ENCODE data around the gene GAB1.
A peak's percentile ranks its signal among the peaks of the same experiment; 100 is the strongest.

The GAB1 gene

DNA sequence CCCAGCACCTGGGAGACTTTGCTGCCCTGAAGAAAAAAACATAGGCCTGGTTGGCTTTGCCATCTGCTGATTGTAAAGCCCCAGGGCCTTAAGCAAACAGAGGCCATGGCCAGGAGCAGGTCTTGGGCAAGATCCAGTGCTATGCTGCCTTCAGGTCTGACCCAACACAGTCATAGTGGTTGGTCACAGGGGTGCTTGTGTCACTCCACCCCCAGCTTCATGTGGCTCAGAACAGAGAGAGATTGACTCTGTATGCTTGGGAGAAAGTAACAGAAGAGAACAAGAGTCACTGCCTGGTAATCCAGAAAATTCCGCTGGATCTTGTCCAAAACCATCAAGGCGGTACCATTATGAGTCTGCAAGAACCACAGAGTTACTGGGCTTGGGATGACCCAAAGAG is 152.4 kb downstream of the GAB1 start:
- DNase-seq (ENCODE audit: low spot score) = no peak

DNA sequence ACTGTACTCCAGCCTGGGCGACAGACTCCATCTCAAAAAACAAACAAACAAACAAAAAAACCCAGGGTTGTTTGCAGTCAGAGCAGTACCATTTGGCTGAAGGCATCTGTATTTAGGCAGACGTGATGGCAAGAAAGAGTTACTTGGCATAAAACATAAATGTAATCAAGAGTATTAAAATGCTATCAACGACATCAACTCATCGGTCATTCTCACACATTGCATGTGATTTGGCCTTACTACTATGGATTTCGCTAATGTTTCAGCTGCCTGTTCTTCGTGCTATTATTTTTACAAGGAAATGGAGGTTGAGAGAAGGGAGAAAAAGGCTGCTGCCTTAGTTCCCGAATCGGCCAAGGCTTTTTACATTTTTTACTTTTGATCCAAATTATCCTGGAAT is 161.3 kb downstream of the GAB1 start:
- DNase-seq (ENCODE audit: low spot score) = no peak

- no peak for DNase-seq (ENCODE audit: low spot score)
Measured at GRCh38 chr4:143502231-143502630, 165.6 kb downstream of the GAB1 start.

DNA sequence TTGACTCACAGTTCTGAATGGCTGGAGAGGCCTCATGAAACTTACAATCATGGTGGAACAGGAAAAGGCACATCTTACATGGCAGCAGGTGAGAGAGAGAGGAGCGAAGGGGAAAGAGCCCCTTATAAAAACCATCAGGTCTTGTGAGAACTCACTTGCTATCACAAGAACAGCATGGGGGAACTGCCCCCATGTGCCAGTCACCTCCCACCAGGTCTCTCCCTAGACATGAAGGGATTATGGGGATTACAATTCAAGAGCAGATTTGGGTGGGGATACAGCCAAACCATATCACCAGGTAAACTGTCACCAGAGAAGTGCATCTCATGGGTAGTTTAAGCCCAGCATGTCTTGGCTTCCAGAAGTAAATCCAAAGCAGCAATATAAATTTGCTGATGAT is 169.4 kb downstream of the GAB1 start:
- no peak for DNase-seq (ENCODE audit: low spot score)

DNA sequence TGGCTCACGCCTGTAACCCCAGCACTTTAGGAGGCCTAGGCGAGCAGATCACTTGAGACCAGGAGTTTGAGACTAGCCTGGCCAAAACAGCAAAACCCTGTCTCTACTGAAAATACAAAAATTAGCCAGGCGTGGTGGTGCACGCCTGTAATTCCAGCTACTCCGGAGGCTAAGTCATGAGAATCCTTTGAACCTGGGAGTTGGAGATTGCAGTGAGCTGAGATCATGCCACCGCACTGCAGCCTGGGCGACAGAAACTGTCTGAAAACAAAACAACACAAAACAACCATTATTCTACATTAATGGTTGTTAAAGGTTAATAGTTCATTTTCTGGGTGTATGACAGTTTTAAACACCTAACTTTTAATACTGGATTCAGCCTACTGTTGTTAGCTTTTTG is 175.2 kb downstream of the GAB1 start:
- no peak for DNase-seq (ENCODE audit: low spot score)

GRCh38 chr4:143512978-143513313 is 176.3 kb downstream of the GAB1 start:
- no peak for DNase-seq (ENCODE audit: low spot score)

DNA sequence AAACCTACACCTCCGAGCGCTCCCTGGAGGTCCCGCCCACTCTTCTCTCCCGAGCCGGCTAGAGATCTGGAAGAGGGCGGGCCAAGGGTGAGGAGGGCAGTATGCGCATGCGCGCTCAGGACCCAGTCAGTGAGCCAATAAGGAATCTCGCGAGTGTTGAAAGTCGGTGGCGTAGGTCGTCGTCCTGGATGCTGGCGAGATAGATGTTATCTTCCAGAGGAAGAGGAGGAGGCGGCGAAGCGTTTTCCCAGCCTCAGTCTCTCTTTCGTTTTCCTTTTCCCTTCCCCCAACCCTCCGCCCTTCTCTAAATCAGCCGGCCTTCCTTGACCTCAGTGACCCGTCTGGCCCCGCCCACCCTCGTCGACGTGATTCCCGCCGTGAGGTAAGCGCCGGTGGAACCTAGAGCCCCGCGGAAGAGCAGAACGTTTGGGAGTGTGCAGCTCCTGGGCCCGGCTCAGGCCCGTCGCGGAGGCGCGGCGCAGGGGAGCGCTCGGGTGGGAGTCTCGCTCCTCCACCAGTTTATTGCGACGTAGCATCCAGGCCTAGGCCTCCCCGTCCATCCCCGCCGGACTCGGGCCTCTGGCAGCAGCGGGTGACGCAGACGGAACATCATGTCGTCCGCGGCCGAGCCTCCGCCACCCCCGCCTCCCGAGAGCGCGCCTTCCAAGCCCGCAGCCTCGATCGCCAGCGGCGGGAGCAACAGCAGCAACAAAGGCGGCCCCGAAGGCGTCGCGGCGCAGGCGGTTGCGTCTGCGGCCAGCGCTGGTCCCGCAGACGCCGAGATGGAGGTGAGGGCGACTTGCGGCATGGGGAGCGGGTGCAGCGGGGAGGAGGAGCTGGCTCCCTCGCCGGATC is 176.9 kb downstream of the GAB1 start, which contains the start of gene SMARCA5:
Gene SMARCA5 (plus strand): TSS at position 389 of the 855 bp plus-strand sequence. CDS start 223 bp downstream, at position 612.
- DNase-seq (ENCODE audit: low spot score) = peak; percentile 95

DNA sequence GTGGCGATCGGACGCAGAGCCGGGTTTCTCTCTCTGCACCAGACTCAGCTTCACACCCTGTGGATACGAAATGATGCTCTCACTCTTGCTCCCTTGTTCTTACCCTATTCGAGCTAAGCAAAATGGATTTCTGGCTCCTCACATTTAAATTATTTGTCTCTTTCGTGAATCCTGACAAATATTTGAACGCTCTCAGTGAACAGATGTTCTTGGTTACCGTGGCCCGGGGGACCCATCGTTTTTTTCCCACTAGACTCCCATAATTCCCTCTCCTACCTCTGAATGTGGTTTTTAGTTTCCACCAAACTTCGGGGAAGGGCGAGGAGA is 177.5 kb downstream of the GAB1 start:
- DNase-seq (ENCODE audit: low spot score) = no peak

DNA sequence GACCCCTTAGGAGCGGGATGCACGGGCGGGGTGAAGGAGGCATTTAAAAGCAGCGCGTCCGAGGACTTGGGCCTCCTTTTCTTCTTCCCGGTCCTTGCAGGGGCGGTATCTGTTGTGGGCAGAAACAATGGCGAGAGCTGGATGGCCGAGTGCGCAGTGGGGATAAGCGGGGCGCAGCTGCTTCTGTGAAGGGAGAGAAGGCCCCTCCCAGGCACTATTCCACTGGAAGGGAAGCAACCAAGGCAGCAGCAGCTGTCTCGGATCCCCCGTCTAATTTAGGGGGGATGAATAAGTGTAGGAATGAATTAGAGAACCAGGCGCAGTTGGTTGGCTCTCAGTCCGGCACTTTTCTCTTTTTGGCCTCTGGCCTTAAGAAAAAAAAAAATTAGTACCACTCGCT is 177.8 kb downstream of the GAB1 start:
- peak; percentile 40 for DNase-seq (ENCODE audit: low spot score)

DNA sequence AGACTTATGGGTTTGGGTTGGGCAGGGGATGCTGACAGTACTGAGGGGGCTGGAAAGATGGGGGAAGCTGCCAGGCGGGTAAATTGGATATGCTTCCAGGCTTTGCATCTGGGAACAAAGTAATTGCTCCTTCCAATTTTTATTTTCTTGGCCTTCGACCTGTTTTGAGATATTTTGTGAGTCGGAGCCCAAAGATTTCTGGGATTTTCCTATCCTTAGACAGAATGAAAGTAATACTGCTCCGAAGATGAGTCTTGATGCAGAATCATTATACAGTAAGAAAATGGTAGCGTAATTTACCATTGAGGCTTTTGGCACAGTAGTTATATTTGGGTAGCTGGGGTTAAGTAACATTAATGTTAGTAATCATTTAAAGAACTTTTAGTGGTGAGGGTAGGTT is 178.2 kb downstream of the GAB1 start:
- DNase-seq (ENCODE audit: low spot score) = no peak

DNA sequence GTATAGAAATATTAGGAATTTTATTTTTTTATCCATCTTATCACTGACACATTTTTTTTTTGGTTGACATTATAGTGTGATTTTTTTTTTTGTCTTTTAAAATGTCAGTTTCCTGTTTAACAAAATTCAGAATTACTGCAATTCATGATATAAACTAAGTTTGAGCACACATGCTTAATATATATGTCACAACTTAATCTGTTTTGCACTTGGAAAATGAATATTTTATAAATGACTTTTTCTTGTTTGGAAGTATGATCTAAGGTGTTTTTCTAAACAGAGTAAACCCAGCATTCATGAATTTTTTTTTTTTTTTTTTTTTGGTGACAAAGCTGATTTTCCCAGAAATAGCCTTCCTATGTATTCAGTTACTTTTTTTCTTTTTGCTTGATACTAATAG is 179.2 kb downstream of the GAB1 start:
- no peak for DNase-seq (ENCODE audit: low spot score)

GRCh38 chr4:143517764-143518163 is 181.1 kb downstream of the GAB1 start:
- DNase-seq (ENCODE audit: low spot score) = no peak

Measured in iPS-NIHi11 (cell line).